ENCODE data around the gene PRRT1B.

DNA sequence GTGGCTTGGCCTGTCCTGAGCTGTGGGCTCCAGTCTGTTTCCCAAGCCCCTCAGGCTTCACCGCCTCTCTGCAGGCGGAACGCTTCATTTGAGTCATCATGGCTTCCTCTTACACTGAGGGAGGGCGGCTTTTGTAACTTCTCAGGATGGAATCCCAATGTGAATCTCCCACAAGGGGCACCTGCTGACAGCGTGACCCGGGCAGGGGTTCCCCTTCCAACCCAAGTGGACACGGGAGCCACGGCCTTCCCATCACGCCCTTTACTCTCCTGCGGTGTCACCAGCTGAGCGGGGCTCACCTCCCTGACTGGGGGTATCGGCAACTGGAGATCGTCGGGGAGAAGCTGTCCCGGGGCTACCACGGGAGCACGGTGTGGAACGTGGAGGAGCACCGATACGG is 26.8 kb upstream of the PRRT1B start:
- TF ChIP-seq CTCF (IDR thresholded peaks at IDR 0.05) (no peak), EZH2 (IDR thresholded peaks at IDR 0.05; ENCODE audit: borderline replicate concordance, insufficient read depth, low read depth, low read length, poor library complexity, severe bottlenecking) (no peak)
